Thyroid gland (tissue), 4 donors: ENCODE results near the gene ANKS1A.

Experiments
- POLR2A ChIP-seq, 2 donors: fragments of 450-650 bp; IDR thresholded peaks; one replicate each; pipeline ENCODE4 v1.6.1; 2017; ENCODE audit warnings: antibody characterized with exemption in 2 of 2, mild to moderate bottlenecking in 2 of 2, moderate library complexity in 1 of 2
- TF ChIP-seq, protein P1 (sequence below), 6 experiments: fragments of 200-600 bp in 3 of 6; fragments of 450-650 bp in 3 of 6; sonication (generic) in 3 of 6; IDR thresholded peaks; one replicate each; pipeline ENCODE4 v1.5.1; 2016 to 2019; ENCODE audit warnings: antibody characterized with exemption in 6 of 6, mild to moderate bottlenecking in 2 of 6, inconsistent platforms in 1 of 6, moderate library complexity in 1 of 6

DNA sequence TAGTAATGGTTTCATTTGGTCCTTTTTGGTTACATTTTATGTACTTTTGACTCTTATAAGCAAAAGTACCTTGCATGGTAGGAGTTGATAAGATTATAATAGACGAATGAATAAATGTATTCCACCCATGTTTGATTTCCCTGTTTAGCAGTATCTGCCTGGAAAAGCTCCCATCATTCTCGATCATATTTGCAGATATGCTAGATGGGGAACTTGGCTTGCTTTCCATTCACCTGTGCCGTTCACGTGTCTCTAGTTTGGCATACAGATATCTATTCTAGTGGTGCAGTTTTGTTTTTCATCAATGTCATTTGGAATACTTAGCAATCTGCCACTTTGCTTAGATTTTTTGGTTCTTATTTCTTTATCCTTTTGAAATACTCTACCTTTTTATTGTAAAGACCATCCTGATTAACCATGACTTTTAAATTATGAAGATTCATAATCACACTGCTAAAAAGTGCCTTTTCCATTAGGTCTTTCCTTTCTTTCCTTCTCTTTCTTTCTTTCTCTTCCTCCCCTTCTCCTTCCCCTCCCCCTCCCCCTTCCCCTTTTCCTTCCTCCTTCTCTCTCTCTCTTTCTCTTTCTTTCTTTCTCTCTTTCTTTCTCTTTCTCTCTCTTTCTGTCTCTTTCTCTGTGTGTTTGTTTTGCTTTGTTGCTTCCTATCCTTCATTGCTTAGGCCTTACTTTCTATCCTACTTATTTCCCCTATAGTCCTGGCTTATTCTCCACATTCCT, 40.4 kb downstream of the ANKS1A start:
- TF ChIP-seq, protein P1, sequence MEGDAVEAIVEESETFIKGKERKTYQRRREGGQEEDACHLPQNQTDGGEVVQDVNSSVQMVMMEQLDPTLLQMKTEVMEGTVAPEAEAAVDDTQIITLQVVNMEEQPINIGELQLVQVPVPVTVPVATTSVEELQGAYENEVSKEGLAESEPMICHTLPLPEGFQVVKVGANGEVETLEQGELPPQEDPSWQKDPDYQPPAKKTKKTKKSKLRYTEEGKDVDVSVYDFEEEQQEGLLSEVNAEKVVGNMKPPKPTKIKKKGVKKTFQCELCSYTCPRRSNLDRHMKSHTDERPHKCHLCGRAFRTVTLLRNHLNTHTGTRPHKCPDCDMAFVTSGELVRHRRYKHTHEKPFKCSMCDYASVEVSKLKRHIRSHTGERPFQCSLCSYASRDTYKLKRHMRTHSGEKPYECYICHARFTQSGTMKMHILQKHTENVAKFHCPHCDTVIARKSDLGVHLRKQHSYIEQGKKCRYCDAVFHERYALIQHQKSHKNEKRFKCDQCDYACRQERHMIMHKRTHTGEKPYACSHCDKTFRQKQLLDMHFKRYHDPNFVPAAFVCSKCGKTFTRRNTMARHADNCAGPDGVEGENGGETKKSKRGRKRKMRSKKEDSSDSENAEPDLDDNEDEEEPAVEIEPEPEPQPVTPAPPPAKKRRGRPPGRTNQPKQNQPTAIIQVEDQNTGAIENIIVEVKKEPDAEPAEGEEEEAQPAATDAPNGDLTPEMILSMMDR (IDR thresholded peaks at IDR 0.05) = no peak
- TF ChIP-seq POLR2A (IDR thresholded peaks at IDR 0.05) = no peak
